ENCODE data around the gene CYSLTR1. TPM values are rescaled to one million over a fixed set of nuclear protein-coding genes. Genes with fewer than 3 reads are reported as not detected.
"Not testable (repeated sequence)": the region's sequence is repeated elsewhere in the genome, so short reads cannot be mapped to it uniquely, and the experiment has no call there.

Gene CYSLTR1
- total RNA-seq, 1 donor from 2014 or later: 1.2 TPM

- FAIRE-seq; DNase-seq (ENCODE audit: low spot score in 2 of 2): not testable (repeated sequence)
Measured at GRCh38 chrX:78226047-78226446, 101.4 kb downstream of the CYSLTR1 start.

Other genes starting within 250 kb of the CYSLTR1 start
- 91.3 TPM for gene PGK1, start 223.4 kb downstream of the CYSLTR1 start, total RNA-seq
- gene TAF9B, start 188.0 kb downstream of the CYSLTR1 start, total RNA-seq: 46.1 TPM

Measured in frontal cortex (tissue), 4 donors.